Measurements from ENCODE around the gene GALNT10. TPM values are rescaled to one million over a fixed set of nuclear protein-coding genes. Genes with fewer than 3 reads are reported as not detected.

Gene GALNT10
- total and polyA plus RNA-seq, 8 donors, result 5.3 to 76.4 (median 27.4) TPM

DNA sequence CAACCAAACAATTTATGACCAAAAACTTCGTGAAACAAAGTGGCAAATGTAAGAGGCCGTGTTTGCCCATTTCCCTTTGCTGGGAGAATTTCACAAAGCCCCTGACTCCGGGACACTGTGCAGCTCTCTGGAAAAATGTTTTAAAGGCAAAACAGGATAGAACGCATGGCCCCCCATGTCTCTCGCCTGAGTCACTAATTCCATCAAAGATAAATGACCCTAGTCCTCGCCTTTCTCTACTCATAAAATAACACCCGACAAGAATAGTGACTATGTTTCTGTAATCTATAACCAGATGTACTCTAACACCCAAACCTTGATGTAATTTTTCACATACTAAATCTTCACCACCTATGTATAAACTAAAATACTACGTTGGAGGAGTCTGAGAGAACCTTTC, 199.6 kb downstream of the GALNT10 start:
- WGBS, 5 donors, result 79 to 86% (median 83%) methylated on average over 8 of the region's 8 CpGs
- peak overlapping the region in 1 of 5 donors; percentile 39 for H3K27ac ChIP-seq
- no peak for DNase-seq
- H3K4me3 ChIP-seq, result no peak overlapping the region
- peaks cover 0 to 21% (median 16%) of the 10 kb centered on the region in 4 donors for H3K4me1 ChIP-seq
- peaks cover 14 to 62% (median 52%) of the 10 kb centered on the region in 4 donors for H3K36me3 ChIP-seq
- no peaks in the 10 kb centered on the region for H3K9me3 ChIP-seq
- intact Hi-C loops (cut with DNase I; ENCODE audit: low total_unique reads), result no loop called here
- no peak for TF ChIP-seq EP300 (IDR thresholded peaks at IDR 0.05)
- TF ChIP-seq POLR2AphosphoS5 (IDR thresholded peaks at IDR 0.05), result no peak
- no peak for TF ChIP-seq POLR2A (IDR thresholded peaks at IDR 0.05)
- TF ChIP-seq CTCF (IDR thresholded peaks at IDR 0.05), result no peak
- H3K27me3 ChIP-seq, result no peaks in the 10 kb centered on the region

DNA sequence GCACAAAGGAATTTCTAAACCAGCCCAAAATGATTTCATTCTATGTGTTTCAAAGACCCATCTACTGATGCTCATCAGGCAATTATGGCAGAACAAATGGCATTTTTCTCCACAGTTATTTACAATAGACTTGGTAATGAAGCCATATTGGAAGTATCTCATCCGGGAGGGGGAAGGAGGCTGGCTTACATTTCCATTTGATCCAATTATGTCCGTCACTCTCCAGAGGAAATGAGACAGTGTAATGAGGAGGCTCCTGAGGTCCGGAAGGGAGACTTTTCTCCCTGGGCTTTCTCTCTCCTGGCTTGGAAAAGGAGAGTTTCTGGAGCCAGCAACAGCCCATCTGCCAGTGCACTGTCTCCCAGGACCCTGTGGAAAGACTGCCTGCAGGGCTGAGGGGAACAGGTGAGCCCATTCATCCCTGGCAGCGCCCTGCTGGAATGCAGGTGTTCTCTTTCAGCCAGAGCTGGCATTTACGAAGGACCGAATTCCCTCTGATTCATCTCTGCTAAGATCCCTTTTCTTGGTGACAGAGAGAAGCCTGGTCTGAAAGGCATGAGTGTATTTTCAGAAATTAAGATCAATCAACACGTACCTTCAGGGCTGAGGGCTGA, 200.3 kb downstream of the GALNT10 start:
- Histone ChIP-seq H3K4me3 (no peak overlapping the region), H3K4me1 (peaks cover 0 to 21% (median 16%) of the 10 kb centered on the region in 4 donors), H3K9me3 (no peaks in the 10 kb centered on the region), H3K27me3 (no peaks in the 10 kb centered on the region), H3K27ac (peak overlapping the region in 1 of 5 donors; percentile 39), H3K36me3 (peaks cover 14 to 55% (median 45%) of the 10 kb centered on the region in 4 donors)
- no peak for TF ChIP-seq CTCF (IDR thresholded peaks at IDR 0.05)
- no peak for TF ChIP-seq POLR2AphosphoS5 (IDR thresholded peaks at IDR 0.05)
- no peak for TF ChIP-seq POLR2A (IDR thresholded peaks at IDR 0.05)
- TF ChIP-seq EP300 (IDR thresholded peaks at IDR 0.05), result no peak
- WGBS, 5 donors, result 84 to 93% (median 90%) methylated on average over 7 of the region's 7 CpGs
- no peak for DNase-seq
- intact Hi-C loops (cut with DNase I; ENCODE audit: low total_unique reads), result no loop called here

DNA sequence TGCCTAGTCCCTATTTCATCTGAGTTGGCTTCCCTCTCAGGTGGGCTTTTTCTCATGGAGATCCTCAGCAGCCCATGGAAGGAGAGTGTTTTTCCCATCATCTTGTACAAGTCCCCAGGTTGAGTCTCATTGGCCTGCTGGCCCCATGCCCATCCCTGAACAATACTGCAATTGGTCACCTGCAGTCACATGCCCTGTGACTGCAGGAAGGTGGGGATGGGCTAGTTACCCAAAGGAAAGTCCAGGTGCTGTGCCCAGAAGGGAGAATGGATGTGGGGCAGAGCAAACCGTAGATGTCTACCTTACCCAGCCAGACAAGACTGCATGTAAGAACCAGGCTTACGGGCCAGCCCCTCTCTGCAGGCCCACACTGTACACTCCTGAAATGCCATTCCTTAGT, 201.3 kb downstream of the GALNT10 start:
- H3K27ac ChIP-seq, result no peak overlapping the region
- H3K9me3 ChIP-seq, result no peaks in the 10 kb centered on the region
- 95 to 100% (median 100%) methylated on average over 2 of the region's 2 CpGs for WGBS, 5 donors
- H3K27me3 ChIP-seq, result no peaks in the 10 kb centered on the region
- intact Hi-C loops (cut with DNase I; ENCODE audit: low total_unique reads), result no loop called here
- peaks cover 14 to 45% (median 37%) of the 10 kb centered on the region in 4 donors for H3K36me3 ChIP-seq
- no peak for DNase-seq
- no peak overlapping the region for H3K4me3 ChIP-seq
- TF ChIP-seq EP300 (IDR thresholded peaks at IDR 0.05) (no peak), POLR2A (IDR thresholded peaks at IDR 0.05) (no peak), CTCF (IDR thresholded peaks at IDR 0.05) (no peak), POLR2AphosphoS5 (IDR thresholded peaks at IDR 0.05) (no peak)
- peaks cover 0 to 18% (median 10%) of the 10 kb centered on the region in 4 donors for H3K4me1 ChIP-seq

GRCh38 chr5:154393850-154394249, 203.3 kb downstream of the GALNT10 start:
- DNase-seq, result no peak
- Histone ChIP-seq H3K9me3 (no peaks in the 10 kb centered on the region), H3K27ac (no peak overlapping the region), H3K4me1 (peaks cover 0 to 17% (median 12%) of the 10 kb centered on the region in 4 donors), H3K27me3 (no peaks in the 10 kb centered on the region), H3K4me3 (no peak overlapping the region), H3K36me3 (peaks cover 14 to 38% (median 33%) of the 10 kb centered on the region in 4 donors)
- WGBS, 5 donors, result 85 to 91% (median 89%) methylated on average over 3 of the region's 3 CpGs
- intact Hi-C loops (cut with DNase I; ENCODE audit: low total_unique reads), result no loop called here
- TF ChIP-seq CTCF (IDR thresholded peaks at IDR 0.05), result no peak
- TF ChIP-seq EP300 (IDR thresholded peaks at IDR 0.05), result no peak
- no peak for TF ChIP-seq POLR2A (IDR thresholded peaks at IDR 0.05)
- TF ChIP-seq POLR2AphosphoS5 (IDR thresholded peaks at IDR 0.05), result no peak

All from stomach (tissue), 9 donors.